GM03348 (cell line): Measurements from ENCODE around the gene CNPPD1.
A peak's percentile ranks its signal among the peaks of the same experiment; 100 is the strongest.

Experiments used
- DNase-seq: peaks from one replicate; pipeline ENCODE4 v3.0.0; 2012; ENCODE audit warnings: low spot score

The CNPPD1 gene

DNA sequence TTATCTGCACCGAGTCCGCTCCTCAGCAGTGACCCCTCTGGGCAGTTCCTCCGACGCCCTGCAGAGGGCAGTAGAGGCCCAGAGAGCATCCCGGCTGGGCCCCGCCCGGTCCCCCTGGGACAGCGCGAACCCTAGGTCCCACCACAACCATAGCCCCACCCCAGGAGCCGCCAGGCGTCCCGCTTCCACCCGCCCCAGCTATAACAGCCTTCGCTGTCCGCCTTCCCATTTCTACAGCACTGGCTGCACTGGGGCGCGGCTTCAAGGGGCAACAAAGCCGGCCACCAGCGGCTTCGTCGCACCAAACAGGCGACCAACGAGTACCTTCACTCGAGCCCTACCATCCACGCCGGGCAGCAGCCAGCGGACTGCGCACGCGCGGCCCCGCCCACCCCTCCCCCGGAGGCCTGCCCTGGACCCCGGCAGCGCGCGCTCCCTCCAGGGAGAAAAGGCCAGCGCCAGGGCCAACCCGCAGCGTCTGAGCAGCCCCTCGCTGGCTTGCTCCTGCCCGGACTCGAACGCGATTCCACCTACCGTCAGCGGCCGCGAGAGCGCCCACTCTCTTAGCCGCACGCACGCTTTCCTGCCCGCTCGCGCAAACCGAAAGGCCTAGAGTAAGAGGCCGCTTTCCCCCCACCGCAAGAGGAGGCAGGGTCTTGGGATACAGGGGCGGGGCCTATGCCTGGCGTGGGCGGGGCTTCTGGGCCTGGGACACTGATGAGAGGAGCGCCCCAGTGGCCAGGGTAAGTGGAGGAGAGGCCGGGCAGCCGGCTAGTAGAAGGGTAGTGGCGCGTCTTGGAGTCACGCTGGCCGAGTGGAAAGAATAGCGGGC lies 16.3 kb downstream of the CNPPD1 start, which contains the start of gene NHEJ1:
Gene NHEJ1, minus strand, starts transcription at position 630 of the 832 bp plus-strand sequence. CDS start 2,453 bp downstream, outside the sequence.
- DNase-seq = peak; percentile 97

DNA sequence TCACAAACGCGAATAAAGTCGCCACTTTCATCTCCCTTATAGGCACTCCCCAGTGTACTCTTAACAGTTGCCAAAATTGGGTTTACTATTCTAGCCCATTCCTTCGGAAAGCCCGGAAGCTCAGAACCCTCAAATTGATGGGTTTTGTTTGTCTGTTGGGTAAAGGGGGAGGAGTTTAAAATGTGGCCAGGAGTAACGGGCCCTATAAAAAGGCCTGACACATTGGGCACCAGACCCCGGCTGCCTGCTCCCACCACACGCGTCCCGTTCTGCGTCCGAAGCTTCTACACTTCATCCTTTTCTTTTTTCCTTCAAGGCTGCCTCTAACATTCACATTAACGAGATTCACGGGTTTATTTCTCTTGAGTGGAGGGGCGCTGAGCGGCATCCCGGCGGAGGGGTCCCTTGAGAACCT lies 16.9 kb downstream of the CNPPD1 start:
- no peak for DNase-seq

DNA sequence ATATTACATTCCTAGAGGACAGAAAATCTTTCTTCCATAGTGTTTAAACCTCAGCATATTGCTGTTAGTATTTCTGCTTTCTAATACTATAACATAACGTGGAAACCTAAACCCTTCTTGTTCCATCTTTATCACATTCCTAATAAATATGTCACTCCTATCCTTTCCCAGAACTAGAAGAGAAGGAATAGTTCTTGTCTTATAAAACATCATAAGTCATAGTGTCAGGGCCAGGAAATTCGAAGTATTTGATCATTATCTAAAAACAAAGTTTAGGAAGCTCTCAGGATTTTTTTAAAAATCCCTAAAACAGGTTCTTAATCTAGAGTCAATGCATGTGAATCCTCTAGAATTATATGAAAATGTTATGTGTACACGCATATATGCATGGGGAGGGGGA lies 18.1 kb downstream of the CNPPD1 start:
- DNase-seq = no peak

DNA sequence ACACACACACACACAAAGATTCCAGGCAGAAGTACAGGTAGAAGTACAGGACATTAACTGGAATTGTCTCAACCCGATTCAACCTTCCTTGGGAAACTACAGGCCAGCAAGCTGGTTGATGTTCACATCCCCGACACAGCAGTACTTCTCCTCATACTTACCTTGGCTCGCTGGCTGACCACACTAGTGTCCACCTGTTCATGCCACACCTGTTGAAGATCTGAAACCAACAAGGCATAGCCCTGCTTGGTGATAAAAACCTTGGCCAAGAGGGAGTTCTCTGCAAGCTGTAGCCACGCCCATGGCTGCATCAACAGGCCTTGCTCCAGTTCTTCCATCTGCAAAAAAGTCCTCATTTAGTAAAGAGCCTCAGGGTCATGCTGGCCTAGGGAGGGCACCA lies 18.7 kb downstream of the CNPPD1 start:
- no peak for DNase-seq

DNA sequence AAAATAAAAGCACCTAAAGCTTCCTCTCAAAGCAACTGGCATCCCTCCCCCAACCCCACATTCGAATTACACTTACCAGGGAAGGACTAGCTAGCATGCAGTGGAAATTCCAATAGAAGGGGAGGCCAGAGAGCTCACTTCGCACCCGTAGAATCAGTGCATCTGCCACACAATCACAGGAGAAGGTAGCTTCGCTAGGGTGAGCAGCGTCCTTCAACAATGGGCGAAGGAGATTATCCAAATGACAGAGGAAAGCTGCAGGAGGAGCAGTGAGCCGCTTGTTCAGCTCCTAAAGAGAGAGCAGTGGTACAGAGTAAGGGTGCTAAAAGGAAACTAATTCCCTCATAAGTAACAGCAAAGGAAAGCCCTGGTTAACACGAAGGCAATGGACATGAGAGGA lies 19.3 kb downstream of the CNPPD1 start:
- DNase-seq = no peak

DNA sequence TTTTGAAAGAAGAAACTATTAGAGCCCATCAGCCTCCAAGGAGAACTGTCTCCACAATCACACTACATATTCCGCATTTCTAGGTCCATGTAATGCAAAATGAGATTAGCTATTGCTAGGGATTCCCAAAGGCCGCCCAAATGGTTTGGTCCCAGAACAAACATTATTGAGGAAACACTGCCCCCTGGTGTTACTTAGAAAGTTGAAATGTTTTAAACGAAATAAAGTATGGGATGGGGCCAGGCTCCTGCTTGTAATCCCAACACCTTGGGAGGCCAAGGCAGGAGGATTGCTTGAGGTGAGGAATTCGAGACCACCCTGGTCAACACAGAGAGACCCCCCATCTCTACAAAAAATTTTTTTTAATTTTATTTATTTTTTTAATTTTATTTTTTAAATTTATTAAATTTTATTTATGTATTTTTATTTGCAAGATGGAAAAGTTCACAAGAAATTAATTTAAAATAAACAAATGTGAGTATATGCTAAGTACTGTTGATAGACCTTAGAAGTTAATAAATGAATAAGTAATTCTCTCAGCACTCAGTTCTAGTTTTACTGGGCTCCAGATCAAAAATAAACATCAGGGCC lies 21.6 kb downstream of the CNPPD1 start:
- peak; percentile 56 for DNase-seq

DNA sequence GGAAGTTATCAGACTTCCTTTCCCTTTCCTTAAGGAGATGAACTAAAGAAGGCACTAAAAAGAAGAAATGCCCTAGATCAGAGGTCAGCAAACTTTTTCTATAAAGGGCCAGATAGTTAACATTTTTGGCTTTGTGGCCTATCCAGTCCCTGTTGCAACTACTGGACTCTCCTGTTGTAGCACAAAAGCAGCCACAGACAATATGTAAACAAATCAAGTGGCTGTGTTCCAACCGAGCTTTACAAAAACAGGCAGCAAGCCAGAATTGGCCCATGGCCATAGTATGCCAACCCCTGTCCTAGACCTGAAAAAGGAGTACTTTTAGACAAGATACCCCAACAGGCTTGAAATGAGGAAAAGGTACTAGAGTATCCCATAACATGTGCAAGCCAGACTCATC lies 27.1 kb downstream of the CNPPD1 start:
- no peak for DNase-seq

DNA sequence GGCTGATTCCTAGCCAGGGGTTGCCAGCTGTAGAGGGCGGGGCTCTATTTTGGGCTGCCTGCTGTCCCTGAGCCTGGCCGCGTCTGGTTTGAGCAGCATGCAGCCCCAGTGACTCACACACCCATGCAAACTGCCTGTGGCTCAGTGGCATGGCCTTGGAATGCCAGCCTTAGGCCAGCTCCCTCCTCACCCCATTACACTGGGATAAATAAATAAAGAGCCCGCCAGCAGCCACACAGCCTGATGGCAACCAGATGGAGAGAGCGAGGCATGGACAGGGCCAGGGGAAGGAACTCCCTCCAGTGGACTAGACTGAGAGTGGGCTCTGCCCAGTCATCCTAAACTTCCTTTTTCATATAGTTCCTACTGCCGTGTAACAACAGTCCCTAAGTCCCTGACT lies 34.4 kb downstream of the CNPPD1 start:
- peak; percentile 86 for DNase-seq

DNA sequence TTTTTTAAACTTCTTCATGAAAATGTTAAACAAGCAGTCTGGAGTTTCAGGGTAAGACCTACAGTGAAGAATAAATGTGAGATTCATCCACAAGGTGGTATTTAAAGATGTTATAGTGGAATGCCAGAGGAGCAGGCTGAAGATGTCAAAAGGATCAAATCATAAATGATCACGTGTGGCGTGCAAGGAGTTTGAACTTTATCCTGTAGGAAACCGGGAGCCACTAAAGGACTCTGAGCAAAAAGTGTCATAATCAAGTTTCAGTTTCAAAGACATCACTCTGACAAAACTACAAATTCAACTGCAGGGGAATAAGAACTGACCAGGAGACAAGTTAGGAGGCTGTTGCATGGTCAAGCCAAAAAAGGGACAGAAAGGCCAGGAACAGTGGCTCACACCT lies 36.0 kb downstream of the CNPPD1 start:
- DNase-seq = no peak

DNA sequence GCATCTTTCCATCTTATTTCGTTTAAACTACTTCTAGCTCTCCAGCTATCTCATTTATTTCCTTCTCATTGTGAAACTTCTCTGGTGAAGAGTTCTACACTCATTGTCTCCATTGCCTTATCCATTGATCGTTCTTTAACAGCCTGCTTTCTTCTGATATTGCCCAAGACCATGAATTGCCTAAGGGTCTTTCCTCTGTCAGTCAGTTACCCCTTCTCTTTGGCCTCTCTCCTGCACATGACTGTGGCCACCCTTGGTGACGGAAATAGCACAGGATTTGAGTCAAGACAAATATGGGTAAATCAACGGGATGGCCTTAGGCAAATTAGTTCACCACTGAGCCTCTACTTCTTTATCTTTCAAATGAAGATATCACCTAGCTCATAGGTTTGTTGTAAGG lies 42.7 kb downstream of the CNPPD1 start:
- DNase-seq = no peak

DNA sequence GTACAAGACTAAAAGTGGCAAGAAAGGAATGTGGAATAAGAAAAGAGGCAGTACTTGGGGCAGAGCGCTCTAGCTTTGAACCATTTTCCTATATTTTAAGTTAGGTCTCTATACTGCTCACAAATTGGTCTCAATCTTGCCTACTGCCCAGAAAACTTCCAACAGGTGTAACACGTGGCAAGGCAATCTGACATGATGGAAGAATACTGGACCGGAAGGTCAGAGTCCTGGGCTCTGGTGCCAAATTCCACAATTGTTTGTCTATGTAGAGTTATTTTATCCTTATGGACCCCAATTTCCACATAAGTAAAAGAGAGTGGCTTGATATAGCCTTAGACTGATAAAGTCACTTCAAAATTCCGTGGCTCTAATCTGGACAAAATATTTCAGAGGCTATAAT lies 45.0 kb downstream of the CNPPD1 start:
- DNase-seq = no peak

DNA sequence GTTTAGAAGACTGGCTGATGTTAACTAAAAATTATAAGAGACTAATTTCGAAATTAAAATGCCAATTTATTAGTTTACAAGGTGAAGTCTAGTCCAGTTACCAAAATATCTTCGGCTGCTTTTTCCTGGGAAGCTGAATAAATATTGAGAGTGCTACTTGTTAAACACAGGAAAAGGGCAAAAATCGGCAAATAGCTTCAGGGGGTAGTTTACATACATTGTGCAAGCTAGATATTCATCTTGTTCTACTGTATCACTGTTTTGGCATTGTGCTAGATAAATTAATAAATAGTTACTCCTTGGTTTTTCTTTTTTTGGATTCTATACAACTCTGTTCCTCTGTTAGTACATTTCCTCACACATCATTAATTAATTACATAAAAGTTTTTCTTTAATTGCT lies 45.4 kb downstream of the CNPPD1 start:
- no peak for DNase-seq

DNA sequence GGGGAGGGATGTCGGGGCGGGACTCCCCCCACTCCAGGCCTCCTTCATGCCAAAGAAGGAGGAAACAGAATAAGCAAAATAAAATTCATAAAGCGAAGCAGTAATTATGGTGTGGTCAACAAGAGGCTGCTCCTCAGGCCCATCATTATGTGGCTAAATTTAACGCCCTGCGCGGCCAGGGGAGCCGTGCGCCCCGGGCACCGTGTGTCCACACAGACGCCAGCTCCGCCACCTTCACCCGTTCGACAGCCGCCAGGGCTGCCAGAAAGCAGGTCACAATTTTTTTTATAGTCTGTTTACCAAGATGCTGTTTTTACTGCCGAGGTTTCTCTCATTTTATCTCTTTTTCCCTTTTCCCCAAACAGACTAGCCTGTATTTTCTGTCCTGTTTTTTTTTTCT lies 47.1 kb downstream of the CNPPD1 start:
- no peak for DNase-seq

DNA sequence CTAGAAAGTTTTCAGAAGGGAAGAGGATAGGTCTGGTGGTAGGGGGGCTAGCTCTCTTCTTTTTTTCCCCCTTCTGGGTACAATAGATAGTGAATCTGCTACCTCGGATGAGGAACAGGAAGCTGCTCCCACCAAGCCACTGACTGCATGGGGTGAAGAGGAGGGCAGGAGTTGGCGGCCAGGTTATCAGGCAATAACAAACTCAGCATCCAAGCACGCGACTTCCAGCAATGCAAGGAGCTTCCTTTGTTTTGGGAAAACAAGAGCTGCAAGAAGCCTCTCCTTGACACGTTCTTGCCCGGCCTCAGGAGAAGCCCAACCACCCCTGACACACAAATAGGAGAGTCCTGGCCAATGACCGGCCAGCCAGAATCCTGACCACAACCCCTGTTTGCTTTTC lies 48.3 kb downstream of the CNPPD1 start:
- DNase-seq = no peak

DNA sequence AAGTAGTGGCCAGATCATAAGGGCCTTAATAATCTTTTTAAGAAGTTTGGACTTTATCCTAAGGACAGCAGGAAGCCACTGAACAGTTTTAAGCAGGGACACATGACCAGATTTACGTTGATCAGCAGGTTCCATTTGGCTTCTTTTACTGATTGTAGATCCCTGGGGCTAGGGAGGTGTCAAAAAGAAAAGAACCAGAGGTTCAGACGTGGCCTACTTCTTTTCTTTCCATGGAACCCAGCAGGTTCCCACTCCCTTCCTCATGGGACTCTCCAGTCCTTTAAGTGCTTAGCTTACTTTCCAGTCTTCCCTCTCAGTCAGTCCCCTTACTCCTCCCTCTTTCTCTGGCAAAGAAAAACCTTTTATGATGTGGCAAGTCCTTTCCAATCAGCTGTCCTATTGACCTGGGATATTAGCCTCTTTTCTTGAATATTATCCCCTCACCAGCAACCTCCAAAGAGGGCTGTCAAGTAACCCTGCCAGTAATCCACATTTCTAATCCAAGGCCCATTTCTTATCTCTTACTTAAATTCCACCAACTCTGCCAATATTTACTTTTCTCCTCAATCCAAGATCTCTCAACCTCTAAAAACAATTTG lies 49.6 kb downstream of the CNPPD1 start:
- no peak for DNase-seq

DNA sequence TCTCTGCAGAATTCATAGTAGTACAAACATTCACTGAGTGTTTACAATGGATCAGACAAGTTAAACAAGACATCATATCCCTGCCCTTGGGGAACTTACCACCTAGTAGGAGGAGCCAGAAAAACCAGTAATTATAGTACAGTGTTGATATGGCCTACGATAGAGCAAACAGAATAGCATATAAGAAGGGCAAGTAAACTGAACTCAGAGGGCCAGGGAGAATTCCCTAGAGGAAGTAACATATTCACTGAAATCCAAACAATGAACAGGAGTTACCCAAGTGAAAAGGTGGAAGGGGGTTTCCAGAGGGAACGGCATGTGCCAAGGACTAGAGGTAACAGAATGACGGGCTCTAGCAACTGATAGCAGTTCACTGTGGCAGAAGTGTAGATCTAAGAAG lies 50.2 kb downstream of the CNPPD1 start:
- DNase-seq = no peak

DNA sequence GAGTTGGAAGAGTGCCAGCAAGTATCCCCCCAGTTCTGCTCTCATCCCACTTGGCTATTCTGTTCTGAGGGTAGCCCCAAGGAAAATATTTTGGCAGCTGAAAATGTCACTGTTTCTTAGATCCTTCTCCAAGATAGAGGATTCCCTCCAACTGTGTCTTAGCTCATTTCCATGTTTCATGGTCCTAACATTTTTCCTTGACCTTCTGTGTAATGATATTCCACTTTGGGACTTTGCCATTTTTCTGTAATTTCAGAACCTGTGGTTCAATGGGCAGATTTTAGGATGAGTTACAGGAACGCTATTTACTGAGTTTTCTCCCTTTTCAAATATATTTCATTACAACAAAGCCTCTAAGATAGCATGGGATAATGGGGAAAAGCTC lies 50.8 kb downstream of the CNPPD1 start:
- no peak for DNase-seq

DNA sequence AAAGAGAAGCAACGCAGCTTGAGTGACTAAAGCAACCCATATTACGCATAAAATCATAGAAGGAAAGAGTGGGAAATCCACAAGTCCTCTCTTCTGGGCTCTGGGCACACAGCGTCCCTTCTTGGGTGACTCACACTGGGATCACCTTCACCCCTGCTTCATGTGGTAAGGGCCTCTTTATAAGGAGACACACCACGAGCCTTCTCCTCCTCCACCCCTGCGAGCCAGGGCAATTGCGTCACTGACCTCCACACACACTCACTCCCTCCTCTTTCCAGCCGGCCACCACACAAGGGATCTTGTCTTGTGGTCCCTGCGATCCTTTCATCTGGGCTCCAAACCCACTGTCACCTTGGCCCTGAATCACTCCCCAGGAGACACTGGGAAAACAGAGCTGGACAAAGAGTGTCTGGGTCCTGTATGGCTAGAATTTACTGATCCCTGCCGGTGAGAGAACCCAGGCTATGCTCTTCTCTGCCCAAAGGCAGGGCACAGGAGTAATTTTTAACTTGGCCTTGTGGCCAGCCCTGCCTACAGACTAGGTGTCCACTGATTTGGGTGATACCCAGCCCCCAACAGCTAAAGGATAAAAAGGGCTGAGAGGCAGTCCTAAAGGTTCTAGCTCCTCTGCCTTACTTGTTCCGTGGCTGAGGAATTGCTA lies 51.4 kb downstream of the CNPPD1 start:
- peak; percentile 81 for DNase-seq

DNA sequence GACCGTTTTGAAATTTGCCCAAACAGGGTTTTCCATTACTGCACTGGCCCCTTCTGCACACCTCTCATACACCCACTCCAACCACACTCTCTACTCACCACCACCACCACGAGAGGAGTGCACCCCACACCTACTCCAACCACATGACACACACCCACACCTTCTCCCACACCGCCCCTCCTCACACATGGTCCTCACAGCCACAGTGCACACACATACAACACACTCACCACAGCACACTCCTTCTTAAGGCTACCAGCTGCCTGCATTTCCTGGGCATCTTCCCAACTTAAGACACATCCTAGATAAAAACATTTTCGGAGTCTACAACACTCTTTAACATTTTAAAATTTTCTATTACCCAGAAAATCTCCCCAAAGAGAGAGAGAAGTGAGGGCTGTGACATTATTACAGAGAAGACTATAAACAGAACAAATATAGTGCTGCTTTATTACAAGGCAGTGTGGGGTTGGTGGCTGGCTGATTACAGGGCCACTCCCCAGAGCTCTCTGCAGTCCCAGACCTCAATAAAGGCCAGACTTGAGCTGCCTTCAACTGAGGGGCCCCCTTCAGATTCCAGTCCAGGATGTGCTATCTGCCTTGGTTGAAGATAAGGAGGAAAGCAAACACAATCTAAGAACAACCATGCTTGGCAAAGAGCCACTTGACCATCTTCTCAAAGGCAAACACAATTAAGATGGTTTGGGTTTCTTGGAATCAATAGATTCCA lies 52.2 kb downstream of the CNPPD1 start:
- DNase-seq = no peak

DNA sequence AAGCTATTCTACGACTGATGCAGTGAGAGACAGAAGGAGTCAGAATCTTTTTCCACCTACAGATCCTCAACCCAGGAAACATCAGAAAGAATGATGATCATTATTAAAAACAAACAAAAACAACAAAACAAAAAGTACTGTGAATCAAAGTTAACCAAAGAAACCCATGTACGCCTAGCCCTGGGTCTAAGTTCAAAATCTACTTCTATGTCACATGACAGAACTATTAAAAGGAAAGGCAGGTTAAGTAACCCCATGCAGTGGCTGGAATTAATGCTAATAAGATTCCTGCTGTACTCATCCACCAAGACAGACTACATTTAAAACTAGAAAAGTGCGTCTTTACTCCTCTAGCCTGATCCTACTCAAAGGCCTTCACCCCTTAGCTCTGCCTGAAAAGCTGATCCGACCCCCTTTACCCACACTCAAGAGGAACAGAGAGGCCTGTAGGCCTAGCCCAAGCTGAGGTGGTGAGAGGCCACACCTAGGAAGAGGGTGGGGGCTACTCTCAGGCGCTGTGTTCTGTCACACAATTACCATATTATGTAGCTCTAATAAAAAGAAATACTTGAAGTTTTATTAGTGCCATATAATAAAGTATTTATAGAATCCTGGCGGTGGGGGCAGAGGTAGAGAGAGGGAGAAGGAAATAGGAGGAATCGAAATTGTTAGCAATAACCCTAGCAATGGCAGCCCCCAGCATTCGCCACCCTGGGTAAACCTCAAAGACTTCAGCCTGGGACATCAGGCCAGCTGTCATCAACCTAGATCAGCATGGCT lies 53.2 kb downstream of the CNPPD1 start:
- DNase-seq = no peak

DNA sequence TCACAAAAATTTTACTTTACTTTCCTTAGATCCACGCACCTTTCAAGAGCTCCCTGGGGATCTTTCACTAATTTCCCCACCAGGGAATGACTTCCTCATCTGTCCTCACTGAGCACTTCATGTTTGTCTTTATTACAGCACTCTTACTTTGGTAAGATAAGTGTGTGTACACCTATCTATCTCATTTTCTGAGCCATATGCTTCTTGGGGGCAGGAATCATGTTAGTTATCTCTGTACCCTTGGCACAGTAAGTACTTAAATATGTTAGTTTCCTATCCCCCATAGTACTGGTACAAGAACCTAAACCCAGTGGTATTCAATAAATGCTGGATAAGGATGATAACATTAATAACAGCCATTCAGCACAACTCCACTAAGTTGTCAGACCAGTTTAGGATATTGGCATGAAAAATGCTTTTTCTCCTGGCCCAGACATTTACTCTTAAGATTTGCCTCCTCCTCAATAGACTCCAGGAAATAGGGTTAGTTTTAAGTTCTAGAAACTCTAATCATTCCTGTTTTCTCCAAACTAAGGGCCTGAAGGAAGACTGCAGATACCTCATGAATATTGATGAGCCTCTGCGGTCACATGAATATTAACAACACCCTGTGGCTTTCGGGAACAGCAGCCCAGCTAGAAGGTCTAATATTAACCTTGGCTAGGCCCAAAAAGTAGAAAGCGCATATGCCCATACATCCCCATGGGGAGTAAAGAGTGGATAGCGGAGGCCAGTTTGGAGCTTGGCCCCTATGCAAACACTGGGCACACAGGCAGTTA lies 54.3 kb downstream of the CNPPD1 start:
- no peak for DNase-seq
